ENCODE data around the gene SLC38A8.

DNA sequence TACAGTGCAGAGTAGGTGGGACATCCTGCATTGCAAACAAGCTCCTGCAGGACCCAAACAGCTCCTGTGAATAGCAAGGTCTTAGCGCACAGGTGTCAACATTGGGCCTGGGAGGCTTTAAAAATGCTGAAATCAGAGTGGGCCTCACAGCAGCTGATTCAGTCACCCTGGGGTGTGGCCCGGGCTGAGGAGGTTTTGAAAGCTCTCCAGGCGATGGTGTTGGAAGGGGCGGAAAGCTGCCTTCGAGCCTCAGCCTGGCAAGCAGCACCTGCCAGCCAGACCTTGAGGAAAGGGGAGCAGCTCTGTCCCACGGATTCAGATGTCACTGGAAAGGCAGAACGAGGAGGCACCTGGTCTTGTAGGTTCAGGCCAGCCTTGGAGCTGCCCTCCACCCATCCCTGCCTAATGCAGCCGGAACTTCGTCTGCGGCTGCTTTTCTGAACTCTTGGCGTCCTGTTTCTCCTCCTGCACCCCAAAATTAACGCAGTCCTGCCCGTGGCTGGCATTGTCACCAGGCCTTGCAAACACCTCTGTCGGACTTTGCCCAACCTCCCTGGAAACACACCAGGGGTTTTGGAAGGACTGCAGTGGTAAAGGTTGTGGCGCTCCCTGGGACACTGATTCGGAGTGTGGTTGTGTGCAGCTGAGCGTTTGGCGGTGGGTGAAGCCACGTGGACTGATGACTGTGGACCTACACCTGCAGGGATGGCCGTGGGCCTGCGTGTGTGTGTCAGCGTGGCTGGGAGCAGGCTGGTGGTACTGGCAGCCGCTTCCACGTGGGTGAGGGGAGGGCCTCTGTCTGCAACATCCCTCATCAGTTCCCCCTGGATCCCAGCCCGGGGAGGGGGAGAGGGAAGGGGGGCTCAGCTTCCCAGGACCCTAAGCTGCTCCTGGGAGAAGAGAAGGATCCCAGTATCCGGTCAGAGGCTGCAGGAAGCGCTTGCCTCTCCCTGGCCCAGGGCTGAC is 71.1 kb downstream of the SLC38A8 start:
- TF ChIP-seq CTCF (IDR thresholded peaks at IDR 0.05) (no peak), POLR2A (IDR thresholded peaks at IDR 0.05) (no peak)
